Naive B cell (primary cell): ENCODE measurements around the gene LHX5. TPM values are rescaled to one million over a fixed set of nuclear protein-coding genes. Genes with fewer than 3 reads are reported as not detected.
A peak's percentile ranks its signal among the peaks of the same experiment; 100 is the strongest.

Source experiments
- ATAC-seq, 2 donors: fragments of 150-1000 bp; cut with Tn5 transposase; 2 replicates each; pipeline ENCODE4 v1.10.0; 2021; ENCODE audit warnings: low read depth in 2 of 2, mild to moderate bottlenecking in 2 of 2, moderate library complexity in 2 of 2
- DNase-seq: peaks from one replicate; pipeline ENCODE4 v3.0.0; 2022
- H3K27ac Mint-ChIP-seq, 6 donors: one replicate each; pipeline ENCODE4 v1.8.0; 2020 to 2022; ENCODE audit warnings: mild to moderate bottlenecking in 6 of 6, mixed read lengths in 6 of 6, moderate library complexity in 5 of 6, inconsistent platforms in 2 of 6
- H3K27me3 Mint-ChIP-seq, 3 donors: one replicate each; pipeline ENCODE4 v1.8.0; 2021 to 2022; ENCODE audit warnings: mixed read lengths in 3 of 3, mild to moderate bottlenecking in 1 of 3
- H3K36me3 Mint-ChIP-seq, 2 donors: one replicate each; pipeline ENCODE4 v1.8.0; 2020 to 2022; ENCODE audit warnings: mixed read lengths in 2 of 2, inconsistent platforms in 1 of 2, mild to moderate bottlenecking in 1 of 2
- H3K4me1 Mint-ChIP-seq, 3 donors: one replicate each; pipeline ENCODE4 v1.8.0; 2020 to 2022; ENCODE audit warnings: mixed read lengths in 3 of 3, inconsistent platforms in 1 of 3, mild to moderate bottlenecking in 1 of 3, moderate library complexity in 1 of 3
- H3K4me3 Mint-ChIP-seq, 8 donors: one replicate each; pipeline ENCODE4 v1.8.0; 2020 to 2022; ENCODE audit warnings: mild to moderate bottlenecking in 8 of 8, mixed read lengths in 8 of 8, moderate library complexity in 8 of 8, inconsistent platforms in 2 of 8
- H3K9me3 Mint-ChIP-seq, 7 donors: one replicate each; pipeline ENCODE4 v1.8.0; 2020 to 2022; ENCODE audit warnings: mixed read lengths in 7 of 7, mild to moderate bottlenecking in 5 of 7, inconsistent platforms in 2 of 7, moderate library complexity in 1 of 7
- polyA plus RNA-seq, 6 donors: library from polyadenylated mRNA; unstranded; fragments of 300-500 nt; fragmentation: Illumina TruSeq; gene quantifications; one replicate each; pipeline ENCODE4 v1.2.3, GENCODE V29; 2021; ENCODE audit warnings: low read depth in 6 of 6

The LHX5 gene
- polyA plus RNA-seq, 6 donors from 2014 or later = not detected

- no peaks in the 10 kb centered on the region for H3K4me1 Mint-ChIP-seq
- H3K27ac Mint-ChIP-seq = no peak overlapping the region
- H3K27me3 Mint-ChIP-seq = peaks cover 13 to 17% (median 14%) of the 10 kb centered on the region in 3 donors
- peaks cover 0 to 7% (median 0%) of the 10 kb centered on the region in 7 donors for H3K9me3 Mint-ChIP-seq
- DNase-seq (no peak), ATAC-seq (no peak)
- no peak overlapping the region for H3K4me3 Mint-ChIP-seq
- peaks cover 0 to 1% of the 10 kb centered on the region in 2 donors for H3K36me3 Mint-ChIP-seq
Observed at GRCh38 chr12:113440336-113440735, 31.3 kb downstream of the LHX5 start.

DNA sequence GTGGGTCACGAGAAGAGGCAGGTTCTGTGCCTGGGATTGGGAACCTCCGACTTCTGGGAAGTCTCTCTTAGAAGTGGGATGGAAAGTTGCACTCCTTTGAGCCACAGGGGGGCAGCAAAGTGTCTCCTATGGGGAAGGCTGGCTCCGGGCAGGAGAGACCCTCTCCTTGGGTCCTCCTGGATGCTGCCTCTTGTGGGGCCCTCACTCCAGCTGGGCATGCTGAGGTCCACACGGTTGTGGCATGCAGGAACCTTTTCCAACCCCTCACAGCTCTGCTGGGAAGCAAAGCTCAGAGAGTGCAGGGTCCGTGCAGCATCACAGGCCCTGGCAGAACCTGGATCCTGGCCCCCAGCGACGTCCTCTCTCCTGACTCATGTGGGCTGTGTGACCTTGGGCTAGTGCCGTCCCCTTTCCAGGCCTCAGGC is 32.1 kb downstream of the LHX5 start:
- Mint-ChIP-seq H3K27ac (no peak overlapping the region), H3K36me3 (no peaks in the 10 kb centered on the region), H3K4me1 (no peaks in the 10 kb centered on the region), H3K9me3 (no peaks in the 10 kb centered on the region), H3K27me3 (peaks cover 5 to 11% (median 10%) of the 10 kb centered on the region in 3 donors), H3K4me3 (no peak overlapping the region)
- DNase-seq (no peak), ATAC-seq (no peak)

GRCh38 chr12:113439301-113439597 is 32.4 kb downstream of the LHX5 start:
- Mint-ChIP-seq H3K36me3 (no peaks in the 10 kb centered on the region), H3K4me3 (no peak overlapping the region), H3K27me3 (peaks cover 2 to 11% (median 7%) of the 10 kb centered on the region in 3 donors), H3K4me1 (no peaks in the 10 kb centered on the region), H3K9me3 (no peaks in the 10 kb centered on the region), H3K27ac (no peak overlapping the region)
- ATAC-seq = no peak
- no peak for DNase-seq

GRCh38 chr12:113438523-113439300 is 33.0 kb downstream of the LHX5 start:
- Mint-ChIP-seq H3K4me1 (no peaks in the 10 kb centered on the region), H3K27ac (no peak overlapping the region)

GRCh38 chr12:113437729-113438100 is 34.0 kb downstream of the LHX5 start:
- Mint-ChIP-seq H3K27me3 (peaks cover 9 to 16% (median 10%) of the 10 kb centered on the region in 3 donors), H3K36me3 (no peaks in the 10 kb centered on the region), H3K4me1 (no peaks in the 10 kb centered on the region), H3K9me3 (peaks cover 0 to under 1% (median 0%) of the 10 kb centered on the region in 7 donors), H3K4me3 (no peak overlapping the region), H3K27ac (no peak overlapping the region)
- DNase-seq (no peak), ATAC-seq (no peak)

More at GRCh38 chr12:113438523-113439300, 33.0 kb downstream of the LHX5 start:
- no peak overlapping the region for H3K4me3 Mint-ChIP-seq
- H3K27me3 Mint-ChIP-seq = peaks cover 0 to 11% (median 4%) of the 10 kb centered on the region in 3 donors
- no peaks in the 10 kb centered on the region for H3K36me3 Mint-ChIP-seq
- no peak for DNase-seq
- no peak for ATAC-seq
- H3K9me3 Mint-ChIP-seq = no peaks in the 10 kb centered on the region

- no peak for DNase-seq
- no peaks in the 10 kb centered on the region for H3K4me1 Mint-ChIP-seq
- H3K9me3 Mint-ChIP-seq = peaks cover 0 to 3% (median 0%) of the 10 kb centered on the region in 7 donors
- H3K27ac Mint-ChIP-seq = no peak overlapping the region
- ATAC-seq = no peak
- no peak overlapping the region for H3K4me3 Mint-ChIP-seq
- H3K27me3 Mint-ChIP-seq = peaks cover 15 to 18% (median 16%) of the 10 kb centered on the region in 3 donors
- H3K36me3 Mint-ChIP-seq = no peaks in the 10 kb centered on the region
Observed at GRCh38 chr12:113436993-113437728, 34.5 kb downstream of the LHX5 start.

GRCh38 chr12:113436586-113436985 is 35.1 kb downstream of the LHX5 start:
- peaks cover 0 to 3% (median 0%) of the 10 kb centered on the region in 7 donors for H3K9me3 Mint-ChIP-seq
- H3K36me3 Mint-ChIP-seq = no peaks in the 10 kb centered on the region
- no peaks in the 10 kb centered on the region for H3K4me1 Mint-ChIP-seq
- ATAC-seq (no peak), DNase-seq (no peak)
- H3K27ac Mint-ChIP-seq = no peak overlapping the region
- no peak overlapping the region for H3K4me3 Mint-ChIP-seq
- H3K27me3 Mint-ChIP-seq = peaks cover 18 to 19% (median 18%) of the 10 kb centered on the region in 3 donors

GRCh38 chr12:113435367-113435766 is 36.3 kb downstream of the LHX5 start:
- H3K27ac Mint-ChIP-seq = no peak overlapping the region
- peaks cover 0 to 2% of the 10 kb centered on the region in 2 donors for H3K36me3 Mint-ChIP-seq
- no peaks in the 10 kb centered on the region for H3K4me1 Mint-ChIP-seq
- no peak for ATAC-seq
- H3K4me3 Mint-ChIP-seq = no peak overlapping the region
- peaks cover 17 to 29% (median 24%) of the 10 kb centered on the region in 3 donors for H3K27me3 Mint-ChIP-seq
- no peak for DNase-seq
- H3K9me3 Mint-ChIP-seq = peaks cover 0 to 4% (median 2%) of the 10 kb centered on the region in 7 donors

DNA sequence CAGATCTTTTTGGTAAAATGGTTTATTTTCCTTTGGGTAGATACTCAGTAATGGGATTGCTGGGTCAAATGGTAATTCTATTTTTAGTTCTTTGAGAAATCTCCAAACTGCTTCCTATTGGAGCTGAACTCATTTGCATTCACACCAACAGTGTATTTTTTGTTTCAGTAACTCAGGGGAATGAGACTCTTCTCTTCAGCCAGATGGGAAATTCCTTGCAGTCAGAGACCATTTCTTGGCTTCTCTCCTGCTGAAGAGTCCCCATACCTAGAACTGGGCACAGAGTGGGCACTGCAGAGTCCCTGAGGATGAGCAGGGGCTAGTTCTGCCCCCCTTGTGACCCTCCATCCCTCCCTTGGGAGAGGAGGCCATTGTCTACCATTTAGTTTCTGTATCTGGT is 38.7 kb downstream of the LHX5 start:
- peaks cover 22 to 52% (median 46%) of the 10 kb centered on the region in 3 donors for H3K27me3 Mint-ChIP-seq
- peaks cover 0 to 10% of the 10 kb centered on the region in 2 donors for H3K36me3 Mint-ChIP-seq
- H3K27ac Mint-ChIP-seq = no peak overlapping the region
- DNase-seq (no peak), ATAC-seq (no peak)
- no peak overlapping the region for H3K4me3 Mint-ChIP-seq
- H3K9me3 Mint-ChIP-seq = peaks cover 0 to 9% (median 6%) of the 10 kb centered on the region in 7 donors
- no peaks in the 10 kb centered on the region for H3K4me1 Mint-ChIP-seq

DNA sequence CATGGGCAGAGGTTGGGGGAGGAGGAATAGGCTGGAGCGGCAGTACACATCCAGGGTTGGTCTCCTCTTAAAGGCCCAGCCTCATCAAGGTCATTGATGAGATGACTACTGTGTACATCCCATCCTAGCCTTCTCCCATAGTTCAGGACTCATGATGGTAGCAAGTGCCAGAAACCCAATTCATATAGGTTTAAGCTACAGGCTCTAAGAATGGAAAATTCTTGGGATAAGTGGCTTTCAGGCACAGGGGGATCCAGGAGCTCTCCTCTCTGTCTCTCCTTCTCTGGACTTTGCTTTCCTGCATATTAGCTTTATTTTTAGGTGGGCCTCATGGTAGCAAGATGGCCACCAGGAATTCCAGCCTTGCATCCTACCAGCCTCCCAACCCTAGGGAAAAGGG is 43.2 kb downstream of the LHX5 start:
- ATAC-seq = no peak
- no peak overlapping the region for H3K27ac Mint-ChIP-seq
- no peak for DNase-seq
- H3K4me1 Mint-ChIP-seq = peaks cover 5 to 10% (median 9%) of the 10 kb centered on the region in 3 donors
- peaks cover 0 to 9% (median 6%) of the 10 kb centered on the region in 7 donors for H3K9me3 Mint-ChIP-seq
- H3K36me3 Mint-ChIP-seq = peaks cover 0 to 10% of the 10 kb centered on the region in 2 donors
- H3K4me3 Mint-ChIP-seq = no peak overlapping the region
- H3K27me3 Mint-ChIP-seq = peaks cover 27 to 70% (median 59%) of the 10 kb centered on the region in 3 donors

DNA sequence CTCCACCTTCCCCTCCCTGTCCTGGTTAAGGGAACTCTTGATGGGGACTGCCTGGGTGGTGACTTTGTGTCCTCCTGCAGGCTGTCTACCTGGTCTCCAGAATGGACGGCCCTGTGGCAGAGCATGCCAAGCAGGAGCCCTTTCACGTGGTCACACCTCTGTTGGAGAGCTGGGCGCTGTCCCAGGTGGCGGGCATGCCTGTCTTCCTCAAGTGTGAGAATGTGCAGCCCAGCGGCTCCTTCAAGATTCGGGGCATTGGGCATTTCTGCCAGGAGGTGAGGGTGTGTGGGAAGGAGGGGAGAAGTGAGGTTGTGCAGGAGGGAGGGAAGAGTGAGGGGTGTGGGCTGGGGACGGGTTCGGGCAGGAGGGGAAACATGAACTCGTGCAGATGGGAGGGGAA is 43.8 kb downstream of the LHX5 start:
- DNase-seq (no peak), ATAC-seq (no peak)
- H3K4me3 Mint-ChIP-seq = no peak overlapping the region
- H3K36me3 Mint-ChIP-seq = peaks cover 0 to 10% of the 10 kb centered on the region in 2 donors
- peaks cover 0 to 9% (median 6%) of the 10 kb centered on the region in 7 donors for H3K9me3 Mint-ChIP-seq
- no peak overlapping the region for H3K27ac Mint-ChIP-seq
- H3K27me3 Mint-ChIP-seq = peaks cover 23 to 64% (median 54%) of the 10 kb centered on the region in 3 donors
- peaks cover 5 to 10% (median 9%) of the 10 kb centered on the region in 3 donors for H3K4me1 Mint-ChIP-seq

- Mint-ChIP-seq H3K27ac (no peak overlapping the region), H3K9me3 (peaks cover 0 to 9% (median 6%) of the 10 kb centered on the region in 7 donors), H3K27me3 (peaks cover 16 to 49% (median 45%) of the 10 kb centered on the region in 3 donors), H3K4me3 (peak overlapping the region in 2 of 8 donors; percentile 2 to 59), H3K36me3 (peaks cover 0 to 10% of the 10 kb centered on the region in 2 donors), H3K4me1 (peaks cover 11 to 23% (median 20%) of the 10 kb centered on the region in 3 donors)
- ATAC-seq (no peak), DNase-seq (no peak)
Observed at GRCh38 chr12:113425960-113426453, 45.7 kb downstream of the LHX5 start.

- DNase-seq (peak; percentile 31), ATAC-seq (no peak)
- H3K4me1 Mint-ChIP-seq = peaks cover 11 to 23% (median 20%) of the 10 kb centered on the region in 3 donors
- H3K36me3 Mint-ChIP-seq = peaks cover 0 to 6% of the 10 kb centered on the region in 2 donors
- H3K27me3 Mint-ChIP-seq = peaks cover 12 to 41% (median 37%) of the 10 kb centered on the region in 3 donors
- H3K27ac Mint-ChIP-seq = peak overlapping the region in 1 of 6 donors; percentile 76
- peak overlapping the region in 1 of 8 donors; percentile 61 for H3K4me3 Mint-ChIP-seq
- H3K9me3 Mint-ChIP-seq = peaks cover 0 to 5% (median 3%) of the 10 kb centered on the region in 7 donors
Observed at GRCh38 chr12:113424915-113425823, 46.5 kb downstream of the LHX5 start.
